Astrocyte (in vitro differentiated cells and primary cell): ENCODE data around the gene S100PBP.

Source experiments
- CTCF ChIP-seq: IDR thresholded peaks from 2 replicates; pipeline ENCODE4 v1.5.1; 2011; ENCODE audit warnings: low read depth, mild to moderate bottlenecking, inconsistent platforms, low read length, moderate library complexity; ENCODE audit not compliant: insufficient read depth
- EZH2 ChIP-seq: IDR thresholded peaks from 2 replicates; pipeline ENCODE4 v1.6.1; 2012; ENCODE audit warnings: mild to moderate bottlenecking, low read length, inconsistent platforms; ENCODE audit not compliant: insufficient read depth

GRCh38 chr1:32798679-32799416 lies 18.6 kb upstream of the S100PBP start:
- TF ChIP-seq CTCF (no peak), EZH2 (no peak)
